Limb (tissue), 2 donors: ENCODE data around the gene RGL1.
A peak's percentile ranks its signal among the peaks of the same experiment; 100 is the strongest.

ENCODE experiments used
- DNase-seq, 2 donors: peaks; one replicate each; pipeline ENCODE4 v3.0.0-alpha.2; 2016; ENCODE audit errors: extremely low spot score in 2 of 2

RGL1 gene

DNA sequence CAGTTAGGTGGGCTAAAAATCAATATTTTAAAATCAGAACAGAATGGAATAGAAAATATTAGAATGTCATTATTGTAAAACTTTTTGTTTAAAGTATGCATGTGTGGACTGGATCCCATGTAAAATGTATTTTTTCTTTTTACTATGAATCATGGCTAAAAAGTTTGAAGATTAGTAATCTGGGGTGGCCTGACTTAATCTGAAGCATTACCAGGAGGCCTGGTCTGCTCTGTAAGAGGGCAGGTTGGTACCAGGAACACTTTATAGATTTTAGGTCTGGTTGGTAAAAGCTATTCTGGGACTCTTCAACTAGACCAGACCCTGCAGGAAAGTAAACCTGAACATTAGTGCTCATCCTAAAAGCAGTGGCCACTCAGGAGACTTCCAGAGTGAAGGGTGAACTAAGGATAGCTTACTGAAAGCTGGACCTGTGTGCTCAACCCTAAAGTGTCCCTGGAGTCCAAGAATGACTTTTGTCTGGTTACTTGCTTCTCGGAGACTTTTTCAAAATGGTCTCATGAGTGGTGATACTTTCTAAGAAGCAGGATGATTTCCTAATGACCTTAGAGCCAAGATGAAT lies 16.5 kb downstream of the RGL1 start:
- DNase-seq, result no peak

DNA sequence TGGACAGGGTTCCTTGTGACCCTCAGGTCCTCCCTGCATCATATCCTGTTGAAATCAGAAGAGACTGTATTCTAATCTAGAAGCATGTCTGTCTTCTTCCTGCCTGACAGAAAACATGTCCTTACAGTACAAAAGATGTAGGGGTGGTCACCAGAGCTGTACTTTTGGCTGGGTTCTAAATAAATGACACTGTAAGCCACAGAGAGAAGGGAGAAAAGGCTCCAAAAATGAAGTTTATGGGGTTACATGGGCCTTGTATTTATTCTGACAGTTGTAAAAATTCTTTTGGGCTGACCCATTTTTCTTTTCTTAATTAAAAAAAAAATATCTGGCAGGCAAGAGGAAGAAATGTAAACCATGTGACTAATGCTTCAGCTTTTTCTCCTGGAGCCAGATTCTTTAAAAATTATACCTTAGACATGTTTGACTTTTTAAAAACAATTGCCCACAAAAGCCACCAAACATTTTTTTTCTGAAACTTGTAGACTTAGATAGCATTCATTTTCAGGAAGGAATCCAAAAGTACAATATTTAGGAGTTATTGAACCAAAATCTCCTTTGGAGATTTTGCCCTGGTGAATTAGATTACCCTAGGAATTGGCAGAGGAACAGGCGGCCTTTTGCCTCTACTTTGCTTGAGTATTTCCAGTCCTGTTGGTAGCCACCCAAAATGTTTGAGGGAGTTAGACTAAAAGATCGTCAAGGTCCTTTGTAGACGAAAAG lies 17.1 kb downstream of the RGL1 start:
- no peak for DNase-seq

DNA sequence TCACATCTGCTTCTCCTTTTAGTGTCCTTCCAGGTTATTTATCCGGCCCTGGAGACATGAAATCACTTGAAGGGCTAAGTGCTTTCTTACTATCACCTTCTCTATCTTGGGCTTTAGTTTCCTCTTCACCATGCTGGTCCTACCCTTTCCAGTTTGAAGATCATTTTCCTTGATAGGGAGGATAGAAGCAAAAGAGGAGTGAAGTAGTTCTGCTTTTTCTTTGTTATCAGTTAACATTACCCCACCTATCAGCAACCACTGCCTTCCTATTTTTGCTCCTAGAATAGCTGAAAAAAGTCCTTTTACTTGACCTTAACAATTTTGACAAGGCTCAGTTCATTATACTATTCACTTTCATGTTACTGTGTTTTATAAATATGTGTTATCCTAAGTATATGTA lies 19.4 kb downstream of the RGL1 start:
- DNase-seq, result no peak

DNA sequence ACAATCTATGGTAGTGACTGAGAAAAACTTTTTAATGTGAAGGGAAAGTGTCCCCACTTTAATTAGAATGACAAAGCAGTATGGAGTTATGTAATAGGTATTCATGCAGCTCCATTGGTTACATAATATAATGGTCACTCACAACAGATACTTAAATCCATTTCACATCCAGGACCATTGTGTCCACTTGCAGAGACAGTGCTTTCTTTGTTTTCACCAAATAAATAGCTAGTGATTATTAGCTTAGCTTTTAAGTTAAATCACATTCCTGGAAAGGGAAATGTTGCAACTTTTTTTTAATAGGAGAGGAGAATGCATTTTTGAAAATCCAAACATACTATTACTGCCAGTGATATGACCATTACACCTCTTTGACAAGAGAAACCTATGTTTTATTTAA lies 22.9 kb downstream of the RGL1 start:
- DNase-seq, result no peak

DNA sequence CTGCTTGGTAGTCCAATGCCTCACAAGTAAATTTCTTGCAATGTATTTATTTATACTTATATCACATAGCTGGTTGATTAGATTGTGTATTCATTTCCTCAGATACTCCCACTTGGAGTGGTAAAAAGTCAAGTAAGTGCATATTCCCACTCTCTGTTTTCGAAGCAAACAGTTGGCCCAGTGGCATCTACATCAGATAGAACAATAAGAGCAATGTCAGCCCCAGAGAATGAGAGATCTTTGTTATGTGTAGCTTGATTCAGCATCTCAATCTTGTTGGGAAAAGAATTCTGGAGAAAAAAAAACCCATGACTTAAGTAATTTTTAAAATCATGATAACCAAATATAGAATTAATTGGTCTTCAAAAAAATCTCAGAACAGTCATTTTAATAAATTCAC lies 25.5 kb downstream of the RGL1 start:
- no peak for DNase-seq

DNA sequence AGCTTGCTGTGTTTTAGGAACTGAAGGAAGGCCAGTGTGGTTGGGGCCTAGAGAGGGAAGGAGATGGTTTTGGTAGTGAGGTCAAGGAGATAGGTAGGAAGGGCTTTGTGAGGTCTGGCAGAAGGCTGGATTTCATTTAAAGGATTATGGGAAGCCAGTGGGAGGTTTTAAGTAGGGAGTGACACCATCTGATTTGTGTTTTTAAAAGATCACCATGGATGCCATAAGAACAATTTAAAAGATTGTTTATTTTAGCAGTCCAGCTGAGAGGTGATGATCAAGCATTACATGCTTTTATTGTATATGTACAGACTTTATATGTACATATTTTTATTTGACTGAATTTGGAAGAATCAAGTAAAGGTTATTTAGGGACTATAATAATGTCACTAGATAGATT lies 26.4 kb downstream of the RGL1 start:
- DNase-seq, result no peak

DNA sequence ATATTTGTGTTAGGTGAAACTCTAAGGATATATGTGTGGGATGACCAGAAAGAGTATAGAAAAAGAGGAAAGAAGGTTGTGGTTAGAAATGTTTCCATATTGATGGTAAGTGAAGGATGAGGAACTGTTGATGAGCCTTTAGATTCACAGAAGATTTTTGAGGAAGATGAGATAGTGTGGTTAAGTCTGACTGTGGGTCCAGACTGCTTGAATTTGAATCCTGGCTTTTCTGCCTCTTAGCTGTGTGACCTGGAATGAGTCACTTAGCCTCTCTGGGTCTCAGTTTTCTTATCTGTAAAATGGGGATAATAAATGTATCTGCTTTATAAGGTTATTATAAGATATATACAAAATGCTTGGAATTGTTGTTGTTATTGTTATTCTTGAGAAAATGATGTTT lies 27.5 kb downstream of the RGL1 start:
- no peak for DNase-seq

DNA sequence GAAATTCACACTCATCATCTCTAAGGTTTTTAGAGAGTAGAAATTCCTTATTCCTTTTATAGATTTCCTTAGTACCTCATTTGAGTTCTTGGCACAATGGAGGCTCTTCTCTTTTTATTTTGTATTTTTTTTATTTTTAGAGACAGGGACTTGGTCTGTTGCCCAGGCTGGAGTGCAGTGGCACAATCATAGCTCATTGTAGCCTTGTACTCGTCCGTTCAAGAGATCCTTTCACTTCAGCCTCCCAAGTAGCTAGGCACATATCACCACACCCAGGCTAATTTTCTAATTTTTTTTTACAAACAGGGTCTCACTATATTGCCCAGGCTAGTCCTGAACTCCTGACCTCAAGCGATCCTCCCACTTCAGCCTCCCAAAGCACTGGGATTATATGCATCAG lies 29.6 kb downstream of the RGL1 start:
- DNase-seq, result no peak

DNA sequence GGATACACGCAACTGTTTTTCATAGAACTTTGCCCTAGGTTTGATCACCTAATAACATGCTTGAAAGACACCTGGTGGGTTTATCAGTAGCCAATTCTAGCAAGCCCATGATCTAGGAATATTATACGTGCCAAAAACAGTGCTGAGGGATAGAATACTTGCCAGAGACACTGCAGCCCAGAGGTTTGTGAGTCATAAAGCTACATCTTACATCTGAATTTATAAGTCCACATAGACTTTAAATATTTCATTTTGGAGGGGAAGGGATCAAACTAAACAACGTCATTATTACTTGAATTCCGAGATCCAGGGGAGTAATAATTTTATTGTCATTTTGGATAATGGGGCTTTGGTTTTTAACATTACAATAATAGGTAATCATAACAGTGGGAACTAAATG lies 31.7 kb downstream of the RGL1 start:
- DNase-seq, result no peak

DNA sequence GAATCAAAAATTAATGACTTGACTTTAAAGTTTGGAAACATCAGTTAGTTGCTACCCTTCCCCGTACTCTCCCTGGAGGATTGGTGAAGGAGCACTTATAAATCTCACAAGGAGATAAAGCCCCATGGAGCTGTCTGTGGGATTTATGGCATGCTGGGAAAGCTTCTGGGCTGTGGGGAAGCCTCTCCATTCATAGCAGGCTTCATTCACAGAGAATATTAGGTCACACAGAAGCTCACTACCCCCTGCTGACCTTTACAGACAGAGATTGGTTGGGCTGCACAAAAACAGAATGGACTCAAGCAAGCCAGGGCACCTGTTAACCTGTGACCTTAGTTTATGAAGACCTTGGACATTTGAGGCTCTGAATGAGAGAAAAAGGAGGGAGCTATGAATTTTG lies 32.1 kb downstream of the RGL1 start:
- no peak for DNase-seq

DNA sequence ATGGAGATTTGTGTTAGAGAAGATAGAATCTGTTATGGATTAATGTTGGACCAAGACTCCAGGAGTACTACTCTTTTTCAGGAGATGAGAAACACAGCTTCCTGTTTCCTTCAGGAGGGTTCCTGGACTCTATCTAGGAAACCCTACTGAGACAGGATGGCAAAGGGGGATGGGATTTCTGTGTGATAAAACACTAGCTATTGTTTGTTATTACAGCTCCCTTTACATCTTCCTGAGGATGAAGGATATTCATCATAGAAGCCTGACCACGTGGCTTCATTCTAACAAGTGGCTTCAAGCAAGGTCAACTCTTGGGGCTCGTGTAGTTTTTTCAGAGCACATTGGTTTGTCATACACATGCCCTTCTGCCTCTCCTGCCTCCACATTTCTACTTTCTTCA lies 33.3 kb downstream of the RGL1 start:
- DNase-seq, result no peak

DNA sequence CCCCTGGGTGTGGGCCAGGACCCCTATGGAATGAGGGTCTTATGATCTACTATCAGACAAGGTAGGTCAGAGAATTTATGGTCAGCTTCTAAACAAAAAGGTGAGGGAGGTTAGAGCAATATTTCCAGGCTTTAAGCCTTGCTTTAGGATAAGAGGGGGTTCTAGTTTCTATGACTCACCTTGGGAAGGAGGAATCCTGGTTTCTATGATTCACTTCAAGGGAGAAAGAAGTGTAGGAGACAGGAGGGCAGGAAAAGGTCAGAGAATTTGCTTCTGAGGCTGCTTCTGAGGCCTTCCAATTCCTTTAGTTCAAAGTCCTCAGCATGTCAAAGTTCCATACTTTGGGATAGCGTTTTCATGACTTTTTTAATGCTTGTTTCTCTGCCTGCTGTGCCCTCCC lies 35.2 kb downstream of the RGL1 start:
- no peak for DNase-seq

DNA sequence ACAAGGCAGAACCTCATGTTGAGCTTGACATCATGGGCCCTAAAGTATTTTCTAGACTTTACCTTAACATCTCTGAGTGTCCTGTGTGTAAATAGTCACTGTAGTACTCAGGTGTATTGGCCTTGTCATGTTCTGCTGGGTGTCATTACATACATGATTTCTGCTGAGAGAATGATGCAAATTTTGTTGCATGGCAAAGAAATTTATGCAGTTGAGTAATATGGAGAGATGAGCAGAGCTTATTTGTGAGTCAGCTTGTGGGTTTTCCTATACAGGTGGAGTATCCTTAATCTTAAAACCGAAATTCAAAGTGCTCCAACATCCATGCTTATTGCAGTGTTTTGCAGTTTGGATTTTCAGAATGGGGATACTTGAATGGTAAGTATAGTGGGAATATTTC lies 36.6 kb downstream of the RGL1 start:
- DNase-seq, result no peak

DNA sequence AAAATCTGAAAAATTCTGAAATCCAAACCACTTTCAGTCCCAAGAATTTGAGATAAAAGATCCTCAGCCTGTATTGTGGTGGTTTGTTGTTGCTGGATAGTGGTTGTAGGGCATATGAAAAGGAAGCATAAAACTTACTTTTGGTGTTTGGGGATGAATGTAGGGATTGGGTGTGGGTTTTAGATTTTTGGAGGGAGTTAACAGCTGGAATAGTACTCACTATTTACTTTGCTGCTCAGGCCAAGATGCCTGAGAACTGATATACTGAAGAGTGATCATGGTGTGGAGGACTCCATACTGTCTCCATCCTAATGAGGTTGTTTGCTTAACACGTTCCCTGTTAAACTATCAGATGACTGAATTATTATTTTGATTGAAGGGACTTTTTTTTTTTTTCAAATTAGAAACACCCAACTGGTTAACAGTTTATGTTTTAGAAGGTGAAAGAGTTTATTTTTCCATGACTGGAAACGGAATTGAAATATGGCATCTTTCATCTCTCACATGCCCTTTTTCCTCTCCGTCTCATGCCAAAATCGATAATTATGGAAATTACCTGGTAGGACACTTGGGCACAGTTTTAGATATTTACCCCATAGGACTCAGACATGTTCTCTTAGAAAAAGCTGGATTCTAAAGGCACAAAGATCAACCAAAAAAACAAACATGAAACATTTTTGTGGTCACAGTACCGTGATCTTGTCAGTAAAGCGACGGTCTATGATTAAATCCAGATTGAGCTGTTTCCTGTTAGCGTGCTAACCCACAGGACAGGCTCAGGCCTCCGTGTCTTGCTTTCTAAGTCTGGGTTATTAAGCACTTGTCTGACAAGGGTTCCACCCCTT lies 37.3 kb downstream of the RGL1 start:
- DNase-seq, result peak in 1 of 2 donors; percentile 73

DNA sequence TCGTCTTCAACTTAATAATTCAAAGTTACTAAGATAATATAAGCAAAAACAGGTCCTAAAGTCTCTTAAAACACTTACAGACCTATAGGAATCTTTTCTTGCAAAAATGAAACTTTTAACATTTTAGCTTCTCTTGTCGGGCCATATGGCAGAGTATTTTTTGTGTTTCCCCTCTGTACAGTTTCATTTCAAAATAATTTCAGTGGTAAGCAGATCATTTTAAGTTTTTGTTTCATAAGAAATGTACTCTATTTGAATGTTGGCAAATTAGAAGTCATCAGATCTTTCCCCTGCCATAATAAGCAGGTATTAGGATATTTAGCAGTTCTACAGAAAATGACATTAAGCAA lies 37.9 kb downstream of the RGL1 start:
- no peak for DNase-seq

DNA sequence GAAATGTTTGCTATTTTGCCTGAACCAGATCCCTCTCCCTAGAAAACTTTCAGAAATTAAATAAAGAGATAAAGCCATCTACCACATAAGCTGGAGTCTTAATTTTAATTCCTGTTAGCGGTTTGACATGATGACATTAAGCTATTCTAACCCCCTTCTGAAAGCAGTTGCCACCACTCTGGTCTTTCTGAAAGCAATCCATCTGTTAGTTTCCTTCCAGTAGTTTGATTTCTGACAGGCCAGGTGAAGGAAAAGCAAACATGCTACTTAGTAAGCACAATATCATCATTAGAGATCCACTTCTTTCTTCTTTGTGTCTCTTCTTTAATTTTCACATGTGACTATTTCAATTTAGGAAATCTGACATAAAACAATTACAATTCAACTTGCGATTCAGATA lies 39.9 kb downstream of the RGL1 start:
- no peak for DNase-seq

DNA sequence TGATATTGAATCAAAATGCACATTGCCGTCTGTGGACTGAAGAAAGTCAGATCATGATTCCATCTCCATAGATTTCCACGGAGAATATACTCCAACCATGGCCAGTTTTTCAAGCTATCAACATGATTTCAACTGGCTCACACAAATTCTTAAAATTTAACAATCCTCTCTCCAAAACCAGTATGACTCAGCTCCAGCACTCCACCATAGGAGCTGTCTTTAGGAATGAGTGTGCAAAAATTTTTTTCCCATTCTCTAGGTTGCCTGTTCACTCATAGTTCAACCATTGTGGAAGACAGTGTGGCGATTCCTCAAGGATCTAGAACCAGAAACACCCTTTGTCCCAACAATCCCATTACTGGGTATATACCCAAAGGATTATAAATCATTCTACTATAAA lies 40.8 kb downstream of the RGL1 start:
- DNase-seq, result no peak

DNA sequence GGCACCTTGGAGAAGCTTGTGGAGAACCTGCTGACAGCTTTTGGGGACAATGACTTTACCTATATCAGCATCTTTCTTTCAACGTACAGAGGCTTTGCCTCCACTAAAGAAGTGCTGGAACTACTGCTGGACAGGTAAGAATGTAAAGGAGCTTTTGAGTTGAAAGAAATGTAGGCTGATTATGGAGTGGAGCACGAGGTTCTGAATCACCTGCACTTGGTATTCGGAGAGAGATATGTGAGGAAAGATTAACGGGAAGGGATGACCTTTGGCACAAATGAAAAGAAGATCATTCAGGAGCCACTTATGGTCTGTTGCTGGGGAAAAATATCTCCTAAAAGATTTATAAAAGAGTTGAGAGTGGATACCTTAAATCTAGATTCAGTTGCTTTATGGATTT lies 42.7 kb downstream of the RGL1 start:
- DNase-seq, result no peak

DNA sequence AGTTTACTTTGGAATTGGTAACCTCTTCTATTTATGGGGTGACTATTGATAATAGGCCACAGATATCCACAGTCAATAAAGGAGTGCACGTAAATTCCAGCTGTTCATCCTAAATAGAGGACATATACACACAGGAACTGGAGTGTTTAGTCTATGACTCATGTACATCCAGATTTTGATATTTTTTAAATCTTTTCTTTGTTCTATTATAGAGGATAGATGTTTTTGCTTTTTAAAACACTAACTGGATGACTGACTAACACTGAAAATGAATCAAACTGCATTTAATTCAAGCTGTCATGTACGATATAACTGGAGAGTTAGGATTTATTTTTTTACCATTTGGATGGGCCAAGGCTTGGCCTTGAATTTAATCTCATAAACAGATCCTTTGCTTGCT lies 45.9 kb downstream of the RGL1 start:
- DNase-seq, result no peak

DNA sequence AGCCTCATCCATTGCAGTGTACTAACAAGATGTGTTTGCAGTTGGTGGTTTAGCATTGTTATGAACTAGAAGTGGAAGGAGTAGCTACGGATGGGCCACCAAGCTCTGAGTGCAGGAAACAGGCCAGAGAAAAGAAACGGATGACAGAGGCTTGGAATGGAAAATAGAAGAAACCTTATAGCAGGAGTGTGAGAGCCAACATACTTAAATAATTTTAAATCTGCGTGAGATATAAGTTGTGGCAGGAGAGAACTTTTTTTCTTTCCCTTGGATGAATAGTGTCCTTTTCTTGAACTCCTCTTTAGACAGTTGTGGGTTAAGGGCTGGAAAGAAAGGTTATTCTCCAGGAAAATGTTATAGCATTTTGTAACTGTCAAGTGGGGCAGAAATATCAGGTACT lies 54.2 kb downstream of the RGL1 start:
- DNase-seq, result peak in 1 of 2 donors; percentile 52

DNA sequence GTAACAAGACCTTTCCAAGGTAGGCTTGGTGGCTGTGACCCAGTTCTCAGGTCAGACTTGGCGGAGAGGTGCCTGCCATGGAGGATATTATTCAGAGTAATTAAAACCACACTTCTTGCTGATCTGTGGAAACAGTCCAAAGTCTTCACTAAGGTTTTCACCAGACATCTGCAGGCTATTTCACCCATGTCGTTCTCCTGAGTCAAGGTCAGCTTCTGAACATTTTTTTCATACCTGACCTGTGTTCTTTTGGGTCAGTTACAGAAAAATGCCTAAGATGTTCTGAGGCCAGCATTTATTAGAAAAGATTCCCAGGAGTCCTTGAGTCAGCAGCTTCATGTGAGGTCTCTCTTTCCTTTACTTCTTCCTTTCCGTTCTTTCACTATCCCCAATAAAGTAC lies 54.9 kb downstream of the RGL1 start:
- no peak for DNase-seq

DNA sequence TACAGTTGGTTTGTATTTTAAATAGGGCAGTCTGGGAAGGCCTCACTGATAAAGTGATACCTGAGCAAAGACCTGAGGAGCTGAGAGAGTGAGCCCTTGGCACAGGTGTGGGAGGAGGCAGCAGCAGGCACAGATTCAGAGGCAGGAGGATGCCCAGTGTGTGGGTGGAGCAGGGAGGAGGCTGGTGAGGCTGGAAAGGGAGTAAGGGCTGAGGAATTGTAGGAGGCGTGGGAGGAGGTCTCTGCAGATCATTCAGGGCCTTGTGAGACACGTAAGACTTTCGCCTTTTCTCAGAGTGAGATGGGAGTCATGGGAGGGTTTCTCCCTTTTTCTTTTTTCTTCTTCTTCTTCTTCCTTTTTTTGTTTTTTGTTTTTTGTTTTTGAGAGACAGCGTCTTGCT lies 58.0 kb downstream of the RGL1 start:
- no peak for DNase-seq

DNA sequence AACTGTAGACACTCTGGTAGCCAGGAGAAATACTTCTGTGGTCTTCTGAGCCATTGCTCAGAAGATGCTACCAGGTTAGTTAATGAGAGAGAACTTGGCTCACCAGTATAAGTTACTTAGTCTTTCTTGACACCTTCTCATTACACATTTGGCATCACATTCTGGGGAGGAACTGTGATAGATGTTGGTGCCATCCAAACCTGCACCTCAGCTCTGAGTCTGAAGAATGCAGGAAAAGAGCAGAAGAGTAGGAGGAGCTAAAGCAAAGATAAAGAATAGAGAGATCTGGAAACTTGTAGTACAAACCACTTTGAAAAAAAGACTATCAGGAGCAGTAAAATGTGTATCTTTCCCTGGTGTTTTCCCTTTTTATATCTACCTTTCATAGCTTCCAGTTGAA lies 58.9 kb downstream of the RGL1 start:
- no peak for DNase-seq
